IMR-90 (cell line): Measurements from ENCODE around the gene FGF6. TPM values are rescaled to one million over a fixed set of nuclear protein-coding genes. Genes with fewer than 3 reads are reported as not detected.

ENCODE experiments used
- ATAC-seq: fragments of 200-7000 bp; cut with Tn5 transposase; 2 replicates; pipeline ENCODE4 v1.9.1; 2020; ENCODE audit warnings: low read depth, mild to moderate bottlenecking, moderate library complexity
- BruUV-seq: library from RNA; stranded (reverse); fragments of 400-500 nt; replicated peaks from 2 replicates; lab custom pipeline; 2021; lab: Mats Ljungman, UMichigan
- CTCF ChIA-PET: fragments of 300-600 bp; formaldehyde crosslinking; extraction: SDS; loops from one replicate; lab custom pipeline; 2021; ENCODE audit warnings: antibody characterized with exemption; lab: Yijun Ruan, JAX
- POLR2A ChIA-PET: fragments of 300-600 bp; sonication (Branson Sonifier 250); formaldehyde crosslinking; loops from one replicate; lab custom pipeline; 2022; ENCODE audit warnings: antibody characterized with exemption; ENCODE audit not compliant: unreplicated experiment; lab: Charles Lee
- DNase-seq: peaks from one replicate; pipeline ENCODE4 v3.0.0; 2013
- H2AFZ ChIP-seq: replicated peaks from 2 replicates; pipeline ENCODE3; 2013; ENCODE audit warnings: low read length, mild to moderate bottlenecking; ENCODE audit not compliant: poor library complexity
- H2AK5ac ChIP-seq: 2 replicates; pipeline ENCODE4 v1.6.1; 2013; ENCODE audit warnings: low read depth, low read length, inconsistent platforms
- H2AK9ac ChIP-seq: replicated peaks from 2 replicates; pipeline ENCODE3; 2013; ENCODE audit warnings: mild to moderate bottlenecking, low read depth, low read length, moderate library complexity; ENCODE audit not compliant: poor library complexity
- H2BK120ac ChIP-seq: 2 replicates; pipeline ENCODE4 v1.6.1; 2013; ENCODE audit warnings: low read depth, low read length, inconsistent platforms
- H2BK15ac ChIP-seq: 3 replicates; pipeline ENCODE4 v1.6.1; 2013; ENCODE audit warnings: low read depth, low read length, inconsistent platforms
- H2BK20ac ChIP-seq: 2 replicates; pipeline ENCODE4 v1.6.1; 2013; ENCODE audit warnings: low read depth, mild to moderate bottlenecking, inconsistent platforms, low read length, moderate library complexity
- H2BK5ac ChIP-seq: 2 replicates; pipeline ENCODE4 v1.6.1; 2013; ENCODE audit warnings: mild to moderate bottlenecking, low read depth, low read length, inconsistent platforms; ENCODE audit not compliant: poor library complexity, severe bottlenecking
- H3K14ac ChIP-seq: replicated peaks from 2 replicates; pipeline ENCODE4 v1.6.1; 2013; ENCODE audit warnings: low read depth, low read length, inconsistent platforms
- H3K18ac ChIP-seq: 2 replicates; pipeline ENCODE4 v1.6.1; 2013; ENCODE audit warnings: low read depth, low read length, control low read depth
- H3K23ac ChIP-seq: 2 replicates; pipeline ENCODE4 v1.6.1; 2013; ENCODE audit warnings: low read depth, low read length, inconsistent platforms
- H3K27ac ChIP-seq: 2 replicates; pipeline ENCODE4 v1.5.1; 2013; ENCODE audit warnings: mild to moderate bottlenecking, control low read depth, low read length; ENCODE audit not compliant: insufficient read depth
- H3K27me3 ChIP-seq: 2 replicates; pipeline ENCODE4 v1.6.1; 2013; ENCODE audit warnings: low read length; ENCODE audit not compliant: control insufficient read depth, insufficient read depth
- H3K36me3 ChIP-seq: 2 replicates; pipeline ENCODE4 v1.6.1; 2013; ENCODE audit warnings: low read length, mixed read lengths; ENCODE audit not compliant: control insufficient read depth, insufficient read depth
- H3K4ac ChIP-seq: 2 replicates; pipeline ENCODE4 v1.6.1; 2013; ENCODE audit warnings: low read depth, low read length, inconsistent platforms
- H3K4me1 ChIP-seq: 2 replicates; pipeline ENCODE4 v1.6.1; 2013; ENCODE audit warnings: low read length, mixed read lengths; ENCODE audit not compliant: control insufficient read depth, insufficient read depth
- H3K4me2 ChIP-seq: 2 replicates; pipeline ENCODE4 v1.6.1; 2013; ENCODE audit warnings: low read depth, mild to moderate bottlenecking, control low read depth, low read length, moderate library complexity
- H3K4me3 ChIP-seq: 2 replicates; pipeline ENCODE4 v1.5.1; 2013; ENCODE audit warnings: low read depth, mild to moderate bottlenecking, control low read depth, low read length, moderate library complexity; ENCODE audit not compliant: insufficient read depth
- H3K56ac ChIP-seq: 2 replicates; pipeline ENCODE4 v1.6.1; 2013; ENCODE audit warnings: low read length, inconsistent platforms; ENCODE audit not compliant: insufficient read depth; ENCODE audit errors: extremely low read depth
- H3K79me1 ChIP-seq, 2 experiments: 2 replicates each; pipeline ENCODE4 v1.6.1; 2013; ENCODE audit warnings: low read length in 2 of 2, inconsistent platforms in 1 of 2, low read depth in 1 of 2
- H3K9ac ChIP-seq: 2 replicates; pipeline ENCODE4 v1.6.1; 2013; ENCODE audit warnings: low read depth, low read length, control low read depth
- H3K9me1 ChIP-seq: 2 replicates; pipeline ENCODE4 v1.6.1; 2013; ENCODE audit warnings: low read length, inconsistent platforms; ENCODE audit not compliant: insufficient read depth
- H3K9me3 ChIP-seq: 2 replicates; pipeline ENCODE4 v1.6.1; 2013; ENCODE audit warnings: low read length; ENCODE audit not compliant: control insufficient read depth, insufficient read depth
- H4K20me1 ChIP-seq: 2 replicates; pipeline ENCODE4 v1.6.1; 2013; ENCODE audit warnings: low read length, inconsistent platforms; ENCODE audit not compliant: insufficient read depth
- H4K5ac ChIP-seq: 2 replicates; pipeline ENCODE4 v1.6.1; 2013; ENCODE audit warnings: mild to moderate bottlenecking, low read depth, low read length, control low read depth
- H4K8ac ChIP-seq, 2 experiments: 2 replicates each; pipeline ENCODE4 v1.6.1; 2013; ENCODE audit warnings: low read depth in 2 of 2, low read length in 2 of 2, control low read depth in 1 of 2, inconsistent platforms in 1 of 2
- H4K91ac ChIP-seq: 2 replicates; pipeline ENCODE4 v1.6.1; 2013; ENCODE audit warnings: low read depth, low read length, inconsistent platforms; ENCODE audit not compliant: insufficient read depth
- BHLHE40 ChIP-seq: fragments of 150-350 bp; IDR thresholded peaks from 2 replicates; pipeline ENCODE4 v1.6.1; 2016; ENCODE audit warnings: mild to moderate bottlenecking, low read depth, low read length
- CEBPB ChIP-seq: IDR thresholded peaks from 2 replicates; pipeline ENCODE4 v1.6.1; 2012; ENCODE audit warnings: low read depth, low read length, improper control_type of control experiment
- CHD1 ChIP-seq: IDR thresholded peaks from 2 replicates; pipeline ENCODE4 v1.6.1; 2012; ENCODE audit warnings: low read depth, low read length, improper control_type of control experiment
- CTCF ChIP-seq: conservative IDR thresholded peaks from 2 replicates; pipeline ENCODE4 v1.5.1; 2012; ENCODE audit warnings: mild to moderate bottlenecking, low read depth, low read length, improper control_type of control experiment
- ELK1 ChIP-seq: fragments of 150-350 bp; IDR thresholded peaks from 2 replicates; pipeline ENCODE4 v1.6.1; 2016; ENCODE audit warnings: low read depth, mild to moderate bottlenecking, low read length, moderate library complexity, borderline replicate concordance
- MXI1 ChIP-seq: IDR thresholded peaks from 2 replicates; pipeline ENCODE4 v1.6.1; 2012; ENCODE audit warnings: low read depth, mild to moderate bottlenecking, low read length, moderate library complexity, borderline replicate concordance
- NFE2L2 ChIP-seq: fragments of 150-350 bp; IDR thresholded peaks from 2 replicates; pipeline ENCODE4 v1.6.1; 2016; ENCODE audit warnings: low read depth, mild to moderate bottlenecking, low read length
- POLR2A ChIP-seq: IDR thresholded peaks from 2 replicates; pipeline ENCODE4 v1.6.1; 2012; ENCODE audit warnings: mild to moderate bottlenecking, low read depth, low read length
- RAD21 ChIP-seq: IDR thresholded peaks from 2 replicates; pipeline ENCODE4 v1.6.1; 2012; ENCODE audit warnings: low read length, improper control_type of control experiment
- RCOR1 ChIP-seq: IDR thresholded peaks from 2 replicates; pipeline ENCODE4 v1.6.1; 2012; ENCODE audit warnings: mild to moderate bottlenecking, low read length, improper control_type of control experiment; ENCODE audit not compliant: insufficient replicate concordance
- RFX5 ChIP-seq: IDR thresholded peaks from 2 replicates; pipeline ENCODE4 v1.8.0; 2012; ENCODE audit warnings: low read depth, mild to moderate bottlenecking, low read length, moderate library complexity
- USF2 ChIP-seq: fragments of 150-350 bp; IDR thresholded peaks from 2 replicates; pipeline ENCODE4 v1.6.1; 2017; ENCODE audit warnings: mild to moderate bottlenecking, antibody characterized with exemption, low read length, low read depth
- whole genome bisulfite sequencing, 2 experiments: methylation state at CpG; one replicate each; pipeline versions ENCODE4 v1.1.5 to v1.1.7; 2013; ENCODE audit warnings: missing lambda C conversion rate in 2 of 2; ENCODE audit not compliant: insufficient read length in 1 of 2; ENCODE audit errors: extremely low coverage in 2 of 2; 5-methylcytosine and 5-hydroxymethylcytosine counted together
- dilution Hi-C: fragments of 300-500 bp; cut with HindIII; formaldehyde crosslinking; loops from one replicate; pipeline ENCODE4 v1.14.3; 2018; ENCODE audit warnings: low sequenced_read_pairs; ENCODE audit not compliant: unreplicated experiment
- in situ Hi-C: fragments of 300-500 bp; cut with MboI; formaldehyde crosslinking; loops from 3 replicates; pipeline ENCODE4 v1.14.3; 2019; ENCODE audit warnings: low sequenced_read_pairs, inconsistent platforms, mixed read lengths
- intact Hi-C: fragments of 100-400 bp; cut with micrococcal nuclease; formaldehyde crosslinking; loops from 2 replicates; pipeline ENCODE4 v1.10.0; 2022
- polyA plus RNA-seq, 3 experiments: library from polyadenylated mRNA; depleted of rRNA; stranded (reverse); fragments of >200 nt; gene quantifications; 2 replicates each; pipeline ENCODE4 v1.2.3, GENCODE V29; 2012; ENCODE audit warnings: low replicate concordance in 1 of 3
- total RNA-seq: library from RNA; depleted of rRNA; stranded (reverse); fragments of >200 nt; gene quantifications from 2 replicates; pipeline ENCODE4 v1.2.3, GENCODE V29; 2012

FGF6 gene
- total and polyA plus RNA-seq, 2 of the 4 experiments (the other 2 are of a cell fraction): not detected

GRCh38 chr12:4438834-4439596 is 6.6 kb downstream of the FGF6 start:
- H3K4me3 ChIP-seq: no peak overlapping the region
- H4K5ac ChIP-seq: no peak overlapping the region
- H2AK5ac ChIP-seq: no peak overlapping the region
- H2BK120ac ChIP-seq: no peak overlapping the region
- H3K18ac ChIP-seq: no peak overlapping the region
- CTCF ChIA-PET: no interaction called here
- DNase-seq (no peak), ATAC-seq (no peak)
- H4K91ac ChIP-seq: no peak overlapping the region
- no peak overlapping the region for H3K14ac ChIP-seq
- in situ Hi-C loops (no loop called here), intact Hi-C loops (no loop called here), dilution Hi-C loops (no loop called here)
- no TSS peak for BruUV-seq
- no peak overlapping the region for H3K4me2 ChIP-seq
- H2BK20ac ChIP-seq: no peak overlapping the region
- no peak overlapping the region for H3K4ac ChIP-seq
- H3K9me3 ChIP-seq: no peaks in the 10 kb centered on the region
- no peaks in the 10 kb centered on the region for H4K20me1 ChIP-seq
- 69% methylated on average over 3 of the region's 14 CpGs; no CpG with 5 or more reads in 1 of the 2 experiments for WGBS, 2 experiments
- H2AFZ ChIP-seq: no peak overlapping the region
- peaks cover 11% of the 10 kb centered on the region for H3K27me3 ChIP-seq
- H3K9me1 ChIP-seq: no peaks in the 10 kb centered on the region
- H3K56ac ChIP-seq: no peak overlapping the region
- no peak overlapping the region for H3K27ac ChIP-seq
- H2AK9ac ChIP-seq: no peak overlapping the region
- H3K4me1 ChIP-seq: no peaks in the 10 kb centered on the region
- H2BK5ac ChIP-seq: no peak overlapping the region
- no peak overlapping the region for H4K8ac ChIP-seq
- H2BK15ac ChIP-seq: no peak overlapping the region
- POLR2A ChIA-PET: no interaction called here
- H3K36me3 ChIP-seq: no peaks in the 10 kb centered on the region
- H3K9ac ChIP-seq: no peak overlapping the region
- no peak overlapping the region for H3K23ac ChIP-seq
- TF ChIP-seq CHD1 (no peak), RCOR1 (no peak), POLR2A (no peak), MXI1 (no peak), RAD21 (no peak), RFX5 (no peak), USF2 (no peak), NFE2L2 (no peak), BHLHE40 (no peak), ELK1 (no peak), CTCF (no peak), CEBPB (no peak)
- no peaks in the 10 kb centered on the region for H3K79me1 ChIP-seq
